B cell (primary cell): ENCODE results near the gene ODC1. TPM values are rescaled to one million over a fixed set of nuclear protein-coding genes. Genes with fewer than 3 reads are reported as not detected.
"Not testable (repeated sequence)": the region's sequence is repeated elsewhere in the genome, so short reads cannot be mapped to it uniquely, and the experiment has no call there.

Experiments
- ATAC-seq: fragments of 200-7000 bp; cut with Tn5 transposase; one replicate; pipeline ENCODE4 v1.10.0; 2021; ENCODE audit warnings: low read depth, mild to moderate bottlenecking, moderate number of reproducible peaks, moderate library complexity
- CTCF ChIA-PET: fragments of 350-600 bp; sonication (Branson Sonifier 250); formaldehyde crosslinking; loops from one replicate; lab custom pipeline; 2021; ENCODE audit warnings: antibody characterized with exemption, inconsistent platforms; lab: Charles Lee
- POLR2A ChIA-PET: fragments of 350-600 bp; sonication (Branson Sonifier 250); formaldehyde crosslinking; loops from one replicate; lab custom pipeline; 2021; ENCODE audit warnings: antibody characterized with exemption; lab: Charles Lee
- DNase-seq: peaks from one replicate; pipeline ENCODE4 v3.0.0; 2013
- H2AFZ ChIP-seq: 2 replicates; pipeline ENCODE4 v1.6.1; 2012; ENCODE audit warnings: mild to moderate bottlenecking, low read depth, low read length; ENCODE audit not compliant: insufficient read depth, poor library complexity, severe bottlenecking
- H3K27ac ChIP-seq, 2 donors: 1 replicate in 1 of 2; 2 replicates in 1 of 2; pipeline ENCODE4 v1.5.1; 2012 to 2013; ENCODE audit warnings: low read length in 2 of 2, mild to moderate bottlenecking in 2 of 2, moderate library complexity in 1 of 2
- H3K27me3 ChIP-seq, 4 experiments: fragments of 200-600 bp in 1 of 4; sonication (generic) in 1 of 4; replicated peaks in 1 of 4; 1 replicate in 2 of 4; 2 replicates in 2 of 4; pipeline versions ENCODE4 v1.6.1 to v1.7.0; 2013 to 2016; ENCODE audit warnings: low read length in 3 of 4, mild to moderate bottlenecking in 2 of 4, mixed read lengths in 1 of 4, moderate library complexity in 1 of 4; ENCODE audit not compliant: insufficient read depth in 4 of 4, control insufficient read depth in 3 of 4; ENCODE audit errors: control extremely low read depth in 1 of 4
- H3K36me3 ChIP-seq, 2 experiments: replicated peaks in 1 of 2; 1 replicate in 1 of 2; 2 replicates in 1 of 2; pipeline versions ENCODE4 v1.6.1 to v1.7.1; 2013; ENCODE audit warnings: low read length in 1 of 2; ENCODE audit not compliant: insufficient read depth in 2 of 2, control insufficient read depth in 1 of 2; ENCODE audit errors: control extremely low read depth in 1 of 2, extremely low read depth in 1 of 2
- H3K4me1 ChIP-seq, 2 donors: fragments of 200-600 bp in 1 of 2; sonication (generic) in 1 of 2; 1 replicate in 1 of 2; 2 replicates in 1 of 2; pipeline versions ENCODE4 v1.5.1 to v1.6.1; 2013 to 2017; ENCODE audit warnings: low read length in 2 of 2; ENCODE audit not compliant: control insufficient read depth in 2 of 2, insufficient read depth in 2 of 2
- H3K4me2 ChIP-seq: replicated peaks from 2 replicates; pipeline ENCODE3; 2012; ENCODE audit warnings: mild to moderate bottlenecking, low read depth, low read length; ENCODE audit not compliant: poor library complexity, severe bottlenecking
- H3K4me3 ChIP-seq, 5 experiments: fragments of 200-600 bp in 1 of 5; sonication (generic) in 1 of 5; 1 replicate in 3 of 5; 2 replicates in 2 of 5; pipeline versions ENCODE4 v1.5.1 to v1.7.0; 2011 to 2016; ENCODE audit warnings: low read length in 4 of 5, mild to moderate bottlenecking in 4 of 5, low read depth in 2 of 5, control low read depth in 1 of 5, moderate library complexity in 1 of 5; ENCODE audit not compliant: insufficient read depth in 1 of 5; ENCODE audit errors: control extremely low read depth in 1 of 5, extremely low read depth in 1 of 5
- H3K79me2 ChIP-seq: fragments of 200-600 bp; sonication (generic); one replicate; pipeline ENCODE4 v1.6.0; 2016; ENCODE audit warnings: low read length; ENCODE audit not compliant: control insufficient read depth, insufficient read depth
- H3K9ac ChIP-seq: fragments of 200-600 bp; sonication (generic); 2 replicates; pipeline ENCODE4 v1.6.1; 2017; ENCODE audit warnings: mild to moderate bottlenecking, low read length, moderate library complexity
- H3K9me3 ChIP-seq, 3 donors: one replicate each; pipeline versions ENCODE4 v1.6.1 to v1.7.1; 2013; ENCODE audit warnings: low read length in 2 of 3; ENCODE audit not compliant: control insufficient read depth in 2 of 3, insufficient read depth in 1 of 3; ENCODE audit errors: control extremely low read depth in 1 of 3
- H4K20me1 ChIP-seq: 2 replicates; pipeline ENCODE4 v1.6.0; 2012; ENCODE audit warnings: mild to moderate bottlenecking, low read length; ENCODE audit not compliant: insufficient read depth, control insufficient read depth, poor library complexity, severe bottlenecking
- H3K27ac Mint-ChIP-seq: one replicate; pipeline ENCODE4 v1.8.0; 2021; ENCODE audit warnings: mixed read lengths
- H3K27me3 Mint-ChIP-seq: one replicate; pipeline ENCODE4 v1.8.0; 2021; ENCODE audit warnings: mixed read lengths
- H3K4me1 Mint-ChIP-seq: one replicate; pipeline ENCODE4 v1.8.0; 2021; ENCODE audit warnings: mixed read lengths
- H3K4me3 Mint-ChIP-seq: one replicate; pipeline ENCODE4 v1.8.0; 2021; ENCODE audit warnings: mixed read lengths
- H3K9me3 Mint-ChIP-seq: one replicate; pipeline ENCODE4 v1.8.0; 2022; ENCODE audit warnings: mixed read lengths; ENCODE audit not compliant: insufficient read depth
- CTCF ChIP-seq: fragments of 200-600 bp; IDR thresholded peaks from one replicate; pipeline ENCODE4 v1.8.0; 2022; ENCODE audit warnings: antibody characterized with exemption, mild to moderate bottlenecking
- EZH2 ChIP-seq: IDR thresholded peaks from 2 replicates; pipeline ENCODE4 v1.6.1; 2012; ENCODE audit warnings: borderline replicate concordance, low read depth, mild to moderate bottlenecking, moderate library complexity, low read length; ENCODE audit not compliant: insufficient read depth, poor library complexity, severe bottlenecking
- WGBS: methylation state at CpG from one replicate; pipeline ENCODE4 v1.1.5; 2013; ENCODE audit warnings: missing lambda C conversion rate; ENCODE audit not compliant: insufficient coverage; 5-methylcytosine and 5-hydroxymethylcytosine counted together
- intact Hi-C: fragments of 100-400 bp; cut with micrococcal nuclease; formaldehyde crosslinking; loops from one replicate; pipeline ENCODE4 v1.10.0; 2022
- polyA plus RNA-seq: library from polyadenylated mRNA; depleted of rRNA; stranded (reverse); fragments of >200 nt; gene quantifications from 2 replicates; pipeline ENCODE4 v1.2.3, GENCODE V29; 2012
- total RNA-seq, 2 donors: library from RNA; stranded (reverse); fragments of 120-200 nt in 1 of 2; gene quantifications; 1 replicate in 1 of 2; 2 replicates in 1 of 2; pipeline versions ENCODE4 v1.2.3 to v1.2.4, GENCODE V29; 2013 to 2022

ODC1 gene
- total and polyA plus RNA-seq, 2 donors (not counting 1 experiment from before 2014, with no cell fraction given): 88.7 to 171 TPM

- Histone ChIP-seq H3K27ac (no peak overlapping the region), H3K9ac (no peak overlapping the region), H3K4me3 (no peak overlapping the region), H3K4me1 (no peaks in the 10 kb centered on the region), H3K79me2 (no peaks in the 10 kb centered on the region), H3K36me3 (no peaks in the 10 kb centered on the region), H3K4me2 (no peak overlapping the region), H2AFZ (no peak overlapping the region), H4K20me1 (no peaks in the 10 kb centered on the region), H3K9me3 (no peaks in the 10 kb centered on the region), H3K27me3 (peaks cover 0 to 2% (median 0%) of the 10 kb centered on the region in 4 experiments)
- Mint-ChIP-seq H3K9me3 (no peaks in the 10 kb centered on the region), H3K4me3 (no peak overlapping the region), H3K27ac (no peak overlapping the region), H3K4me1 (no peaks in the 10 kb centered on the region), H3K27me3 (peaks cover 4% of the 10 kb centered on the region)
- POLR2A ChIA-PET: no interaction called here
- CTCF ChIA-PET: interaction anchor here (0.7 to 1.6 kb wide), 3 partner anchors 25 to 387 kb away, joined by 3 to 5 read pairs (median 3); no protein-coding TSS in a partner anchor
- intact Hi-C loops: no loop called here
- ATAC-seq (no peak), DNase-seq (no peak)
- 90% methylated on average over 12 of the region's 17 CpGs for whole genome bisulfite sequencing
- no peak for TF ChIP-seq CTCF
- no peak for TF ChIP-seq EZH2
Measured at GRCh38 chr2:10460366-10460796, 12.3 kb upstream of the ODC1 start.

GRCh38 chr2:10457846-10458598 is 9.9 kb upstream of the ODC1 start:
- H3K9ac ChIP-seq: no peak overlapping the region
- Mint-ChIP-seq H3K9me3 (no peaks in the 10 kb centered on the region), H3K27ac (no peak overlapping the region), H3K27me3 (peaks cover 4% of the 10 kb centered on the region), H3K4me1 (no peaks in the 10 kb centered on the region), H3K4me3 (no peak overlapping the region)
- TF ChIP-seq EZH2 (no peak), CTCF (no peak)
- no peak overlapping the region for H3K4me3 ChIP-seq
- CTCF ChIA-PET: interaction anchor here (0.8 kb wide), 1 partner anchor 361 kb away, joined by 3 read pairs; no protein-coding TSS in a partner anchor
- DNase-seq (no peak), ATAC-seq (no peak)
- no peak overlapping the region for H2AFZ ChIP-seq
- H3K4me1 ChIP-seq: no peaks in the 10 kb centered on the region
- WGBS: 91% methylated on average over 9 of the region's 11 CpGs
- no peak overlapping the region for H3K4me2 ChIP-seq
- POLR2A ChIA-PET: no interaction called here
- no peaks in the 10 kb centered on the region for H3K36me3 ChIP-seq
- no peak overlapping the region for H3K27ac ChIP-seq
- H3K79me2 ChIP-seq: no peaks in the 10 kb centered on the region
- H3K9me3 ChIP-seq: no peaks in the 10 kb centered on the region
- H4K20me1 ChIP-seq: no peaks in the 10 kb centered on the region
- intact Hi-C loops: no loop called here
- peaks cover 0 to 2% (median 0%) of the 10 kb centered on the region in 4 experiments for H3K27me3 ChIP-seq

- H3K4me1 Mint-ChIP-seq, H3K4me1 ChIP-seq, H3K36me3 ChIP-seq, H3K9ac ChIP-seq, H3K9me3 Mint-ChIP-seq, H3K27me3 Mint-ChIP-seq, H3K27ac ChIP-seq, DNase-seq, H3K27ac Mint-ChIP-seq, H3K4me2 ChIP-seq, H3K4me3 ChIP-seq, H3K4me3 Mint-ChIP-seq, H3K9me3 ChIP-seq, ATAC-seq, POLR2A ChIA-PET, H2AFZ ChIP-seq, H4K20me1 ChIP-seq, H3K79me2 ChIP-seq, intact Hi-C loops, H3K27me3 ChIP-seq: not testable (repeated sequence)
- 63% methylated on average over 1 of the region's 3 CpGs for WGBS
- CTCF ChIA-PET: interaction anchor here (0.8 to 1.0 kb wide), 2 partner anchors 22 to 360 kb away, joined by 3 read pairs; no protein-coding TSS in a partner anchor
Measured at GRCh38 chr2:10457195-10457594, 9.1 kb upstream of the ODC1 start.
